ENCODE results near the gene MVB12A.

The MVB12A gene

GRCh38 chr19:17405250-17406045 is 14.4 kb upstream of the MVB12A start, which contains the start of gene BST2:
TSS of gene BST2 (minus strand) at chr19:17405630. CDS start at chr19:17405575, 55 bp downstream.
- peak; percentile 48 for DNase-seq

GRCh38 chr19:17406046-17406886 is 13.6 kb upstream of the MVB12A start:
- no peak for DNase-seq

GRCh38 chr19:17406887-17407196 is 13.0 kb upstream of the MVB12A start:
- no peak for DNase-seq

DNA sequence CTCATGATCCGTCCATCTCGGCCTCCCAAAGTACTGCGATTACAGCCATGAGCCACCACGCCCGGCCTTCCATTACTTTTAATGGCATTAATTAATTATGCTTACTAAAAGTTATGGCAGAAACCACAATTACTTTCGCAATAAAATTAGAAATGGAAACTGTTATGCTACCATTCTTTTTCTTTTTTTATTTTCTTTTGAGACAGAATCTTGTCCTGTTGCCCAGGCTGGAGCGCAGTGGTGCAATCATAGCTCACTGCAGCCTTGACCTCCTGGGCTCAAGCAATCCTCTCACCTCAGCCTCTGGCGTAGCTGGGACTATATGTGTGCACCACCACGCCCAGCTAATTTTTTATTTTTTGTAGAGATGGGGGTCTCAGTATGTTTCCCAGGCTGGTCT is 9.9 kb upstream of the MVB12A start:
- DNase-seq = no peak

DNA sequence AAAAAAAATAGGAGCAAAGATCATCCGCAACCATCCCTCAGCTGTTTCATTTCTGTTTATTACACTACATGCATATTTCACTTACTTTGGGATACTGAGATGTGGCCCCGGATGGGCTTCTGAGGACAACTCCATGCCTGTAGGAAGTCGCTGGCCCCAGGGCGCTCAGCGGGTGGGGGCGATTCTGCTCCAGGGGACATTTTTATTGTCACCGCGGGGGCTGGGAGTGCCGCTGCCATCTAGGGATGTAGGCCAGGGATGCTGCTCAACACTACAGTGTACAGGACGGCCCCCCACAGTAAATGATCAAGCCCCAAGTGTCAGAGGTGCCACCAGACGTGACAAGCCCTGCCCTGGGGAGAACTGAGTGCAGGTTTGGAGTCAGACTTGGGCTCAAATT is 8.0 kb upstream of the MVB12A start:
- DNase-seq = no peak

- DNase-seq = no peak
Observed at GRCh38 chr19:17414097-17414496, 5.8 kb upstream of the MVB12A start.

- DNase-seq = no peak
Observed at GRCh38 chr19:17415121-17415520, 4.7 kb upstream of the MVB12A start.

DNA sequence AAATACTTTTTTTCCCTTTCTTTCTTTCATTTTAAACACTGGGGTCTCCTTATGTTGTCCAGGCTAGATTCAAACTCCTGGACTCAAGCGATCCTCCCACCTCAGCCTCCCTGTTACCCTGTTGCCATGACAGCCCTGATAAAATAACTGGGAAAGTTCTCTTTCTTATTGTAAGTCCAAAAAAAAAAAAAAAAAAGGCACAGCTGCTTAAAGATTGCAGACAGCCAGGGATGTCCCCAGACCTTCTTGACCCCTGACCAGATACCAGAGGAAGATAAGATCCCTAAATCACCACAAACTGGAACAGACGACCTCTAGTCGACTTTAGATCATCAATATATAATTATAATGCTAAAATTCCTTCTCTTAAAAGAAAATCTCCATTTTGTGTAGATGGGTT is 1.1 kb upstream of the MVB12A start:
- DNase-seq = no peak

DNA sequence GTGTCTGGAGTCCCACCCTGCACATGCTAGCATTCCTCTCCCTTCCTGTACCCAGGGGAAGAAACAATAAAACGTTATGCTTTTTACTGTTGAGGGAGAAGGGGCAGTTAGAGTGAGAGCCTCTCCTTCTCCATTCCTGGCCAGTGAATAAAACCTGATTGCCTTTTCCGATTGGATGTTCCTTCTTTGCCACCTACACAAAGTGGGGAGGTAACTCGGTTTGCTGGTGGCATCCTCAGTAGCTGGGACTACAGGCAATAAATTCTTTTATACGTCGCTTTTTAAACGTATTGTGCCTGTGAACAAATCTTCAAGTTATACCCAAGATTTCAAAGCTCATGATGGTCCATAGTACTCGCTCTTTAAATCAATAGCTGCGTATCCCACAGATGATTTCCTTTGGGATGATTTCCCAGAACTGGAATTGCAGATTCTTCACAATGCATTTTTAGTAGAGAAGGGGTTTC is 660 bp upstream of the MVB12A start:
- DNase-seq = no peak

- peak; percentile 17 for DNase-seq
Observed at GRCh38 chr19:17420475-17420924, 653 bp downstream of the MVB12A start.

DNA sequence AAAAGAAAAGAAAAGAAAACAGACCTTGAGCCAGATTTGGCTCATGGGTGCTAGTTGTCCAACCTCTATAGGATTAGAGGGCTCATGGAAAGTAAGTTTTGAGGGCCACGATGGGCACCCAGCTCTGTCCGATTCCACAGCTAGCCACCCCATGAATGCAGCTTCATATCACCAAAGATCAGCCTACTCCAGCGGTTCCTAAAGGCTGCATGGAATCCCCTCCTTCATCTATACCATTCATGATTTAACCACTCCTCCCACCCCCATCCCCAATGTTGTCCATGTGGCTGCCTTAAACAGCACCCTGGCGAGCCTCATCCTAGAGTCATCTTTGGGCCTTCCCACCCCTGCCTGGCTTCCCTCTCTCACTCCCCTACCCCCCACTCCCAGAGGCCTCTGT is 2.1 kb downstream of the MVB12A start:
- DNase-seq = no peak

DNA sequence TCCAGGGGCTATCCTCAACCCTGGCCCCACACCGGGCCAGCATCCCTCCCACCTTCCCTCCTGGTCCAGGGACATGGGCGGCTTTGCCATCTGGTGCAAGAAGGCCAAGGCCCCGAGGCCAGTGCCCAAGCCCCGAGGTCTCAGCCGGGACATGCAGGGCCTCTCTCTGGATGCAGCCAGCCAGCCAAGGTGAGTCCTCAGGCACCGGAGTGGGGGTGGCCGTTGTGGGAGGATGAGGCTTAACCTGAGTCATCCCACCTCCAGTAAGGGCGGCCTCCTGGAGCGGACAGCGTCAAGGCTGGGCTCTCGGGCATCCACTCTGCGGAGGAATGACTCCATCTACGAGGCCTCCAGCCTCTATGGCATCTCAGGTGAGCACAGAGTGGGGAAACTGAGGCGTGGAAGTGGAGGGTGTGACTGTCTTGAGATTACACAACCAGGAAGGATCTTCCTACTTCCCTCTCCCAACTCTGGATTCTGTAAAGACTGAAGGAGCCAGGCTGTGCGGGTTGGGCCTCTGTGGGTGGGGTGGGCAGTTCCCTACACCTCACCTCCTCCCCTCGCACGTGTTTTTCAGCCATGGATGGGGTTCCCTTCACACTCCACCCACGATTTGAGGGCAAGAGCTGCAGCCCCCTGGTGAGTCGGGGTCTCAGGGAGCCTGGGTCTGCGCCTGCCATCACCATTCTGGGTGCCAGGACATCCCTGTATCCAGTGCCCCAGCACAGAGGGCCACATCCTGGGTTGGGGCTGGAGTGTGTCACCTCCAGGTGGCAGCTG is 3.8 kb downstream of the MVB12A start:
- DNase-seq = no peak

DNA sequence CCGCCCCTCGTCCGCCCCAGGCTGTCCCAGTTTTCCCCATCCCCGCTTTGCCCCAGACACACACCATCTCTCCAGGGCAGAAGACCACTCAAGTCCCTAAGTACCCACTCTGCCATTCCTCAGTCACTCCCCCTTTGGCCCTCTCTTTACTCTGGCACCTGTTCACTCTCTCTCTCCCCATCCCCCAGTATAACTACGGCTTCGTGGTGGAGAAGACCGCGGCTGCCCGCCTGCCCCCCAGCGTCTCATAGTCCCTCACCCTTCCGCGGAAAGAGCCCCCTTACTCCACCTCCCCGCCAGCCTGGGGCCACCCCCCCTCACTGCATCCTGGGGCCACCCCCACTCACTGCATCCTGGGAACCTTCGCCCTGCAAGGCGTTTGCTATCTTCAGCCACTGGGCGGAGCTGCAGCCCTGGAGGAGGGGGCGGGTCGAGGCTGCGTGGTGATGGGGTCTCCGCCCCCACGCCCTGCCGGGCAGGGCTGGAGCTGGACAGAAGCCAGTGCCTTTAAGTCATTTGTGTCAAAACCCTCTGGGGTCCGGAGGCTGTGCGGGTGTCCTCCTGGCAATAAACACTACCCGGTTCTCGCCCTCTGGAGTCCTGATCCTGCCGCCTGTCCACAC is 5.0 kb downstream of the MVB12A start:
- peak; percentile 30 for DNase-seq

DNA sequence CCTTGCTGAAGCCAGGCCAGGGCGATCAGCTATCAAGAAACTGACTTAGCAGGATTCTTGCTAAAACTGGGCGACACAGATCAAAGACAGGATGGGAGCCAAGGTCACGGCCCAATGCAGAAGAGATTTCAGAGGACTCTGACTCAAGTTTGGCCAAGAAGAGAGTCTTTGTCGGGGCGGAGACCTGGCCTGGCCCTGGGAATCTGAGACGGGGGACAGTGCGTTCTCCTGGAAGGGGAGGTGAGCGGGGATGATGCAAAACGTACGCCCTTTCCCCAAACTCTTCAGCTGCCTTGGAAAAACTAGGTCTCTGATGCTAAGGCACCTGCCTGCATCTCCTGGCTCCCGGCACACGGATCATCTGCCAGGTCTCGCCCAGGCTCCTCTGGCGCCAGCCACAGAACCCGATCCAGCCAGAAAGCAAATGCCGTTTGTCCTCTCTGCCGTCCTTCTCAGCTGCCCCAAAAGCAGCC is 9.8 kb downstream of the MVB12A start:
- no peak for DNase-seq

DNA sequence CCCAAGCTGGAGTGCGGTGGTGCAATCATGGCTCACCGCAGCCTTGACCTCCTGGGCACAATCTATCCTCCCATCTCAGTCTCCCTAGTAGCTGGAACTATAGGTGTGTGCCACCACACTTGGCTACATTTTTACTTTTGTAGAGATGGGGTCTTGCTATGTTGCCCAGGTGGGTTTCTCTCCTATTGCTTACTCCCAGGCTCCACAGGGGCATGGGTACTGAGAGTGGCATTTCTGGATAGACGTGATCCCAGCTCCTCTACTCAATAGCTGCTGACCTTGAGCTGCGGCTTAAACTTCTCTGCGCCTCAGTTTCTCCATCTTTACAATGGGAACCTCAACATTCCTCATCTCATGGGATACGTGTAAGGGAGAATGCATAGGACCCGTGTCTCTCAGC is 11.6 kb downstream of the MVB12A start:
- no peak for DNase-seq

GRCh38 chr19:17435218-17435617 is 15.4 kb downstream of the MVB12A start:
- DNase-seq = no peak

- DNase-seq = no peak
Observed at GRCh38 chr19:17436094-17436873, 16.4 kb downstream of the MVB12A start.

DNA sequence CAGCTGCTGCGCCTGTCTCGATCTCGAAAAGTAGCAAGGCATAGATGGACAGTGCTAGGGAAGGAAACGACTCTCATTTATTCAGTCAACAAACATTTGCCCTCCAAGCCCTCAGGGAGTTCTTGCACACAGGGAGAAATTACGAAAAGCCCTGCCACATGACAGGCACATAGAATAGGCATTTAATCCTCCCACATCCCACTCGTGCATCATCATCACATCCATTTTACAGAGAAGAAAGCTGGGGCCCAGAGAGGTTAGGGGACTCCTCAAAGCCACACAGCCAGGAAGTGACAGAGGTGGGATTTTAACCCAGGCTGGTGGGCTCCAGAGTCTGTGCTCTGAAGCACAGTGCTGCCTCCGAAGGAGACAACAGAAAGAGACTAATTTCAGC is 17.0 kb downstream of the MVB12A start:
- no peak for DNase-seq

DNA sequence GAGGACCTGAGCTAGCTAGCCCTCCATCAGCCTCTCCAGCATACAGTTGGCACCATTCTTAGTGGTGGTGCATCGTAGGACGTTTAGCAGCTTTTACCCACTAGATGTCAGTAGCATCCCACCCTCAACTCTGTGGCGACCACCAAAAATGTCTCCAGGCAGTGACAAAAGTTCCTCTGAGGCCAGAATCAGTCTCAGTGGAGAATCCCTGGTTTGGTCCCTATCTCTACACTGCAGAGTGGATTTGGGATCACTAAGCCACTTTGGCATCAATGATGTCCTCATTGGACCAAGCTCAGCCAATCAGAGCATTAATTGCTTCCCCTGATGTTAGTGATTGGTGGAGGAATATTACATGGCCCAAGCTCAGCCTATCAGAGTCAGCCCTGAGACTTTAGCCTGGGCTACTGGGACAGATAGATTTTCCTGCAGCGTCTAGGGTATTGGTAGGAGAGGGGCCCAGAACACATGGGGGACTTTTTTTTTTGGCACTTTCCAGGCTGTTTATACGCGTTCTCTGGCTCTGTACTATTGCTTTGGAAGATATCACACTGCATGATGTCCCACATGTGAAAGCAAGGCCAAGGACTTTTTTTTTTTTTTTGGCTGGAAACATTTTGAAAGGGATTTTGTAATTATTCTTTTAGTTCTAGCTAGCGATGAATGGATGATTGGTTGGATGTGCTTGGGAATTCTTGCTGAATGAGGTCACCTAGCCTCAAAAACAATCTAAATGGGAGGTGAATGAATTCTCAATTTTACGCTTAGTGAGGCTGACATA is 21.6 kb downstream of the MVB12A start:
- DNase-seq = peak; percentile 31

DNA sequence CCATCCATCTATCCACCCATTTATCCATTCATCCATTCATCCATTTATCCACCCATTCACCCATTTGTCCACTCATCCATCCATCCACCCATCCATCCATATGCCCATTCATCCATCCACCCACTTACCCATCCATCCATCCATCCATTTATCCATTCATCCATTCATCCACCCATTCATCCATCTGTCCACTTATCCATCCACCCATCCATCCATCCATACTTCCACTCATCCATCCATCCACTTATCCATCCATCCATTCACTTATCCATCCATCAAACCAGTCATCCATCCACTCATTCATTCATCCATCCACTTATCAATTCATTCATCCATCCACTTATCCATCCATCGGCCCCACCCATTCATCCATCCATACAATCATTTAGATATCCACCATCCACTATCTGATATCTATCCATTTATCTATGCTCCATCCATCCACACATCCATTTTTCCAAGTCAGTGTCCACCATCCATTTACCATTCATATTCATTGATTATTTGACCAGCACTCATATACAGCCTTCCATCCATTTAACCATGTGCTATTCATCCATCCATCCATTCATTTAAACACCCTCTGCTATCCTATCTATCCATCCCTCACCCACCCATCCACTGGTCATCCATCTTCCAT is 25.8 kb downstream of the MVB12A start:
- DNase-seq = no peak
